HepG2 (cell line): ENCODE results near the gene ERFL. TPM values are rescaled to one million over a fixed set of nuclear protein-coding genes. Genes with fewer than 3 reads are reported as not detected.

Source experiments
- DDIT3 ChIP-seq: sonication (generic); formaldehyde crosslinking; IDR thresholded peaks from 2 replicates; pipeline ENCODE4 v1.4.0; 2020; ENCODE audit warnings: mild to moderate bottlenecking, missing genetic modification reagents
- ERF ChIP-seq: IDR thresholded peaks from 2 replicates; pipeline ENCODE4 v1.6.1; 2018; ENCODE audit warnings: missing biosample characterization, missing genetic modification reagents
- GLI4 ChIP-seq: sonication (generic); formaldehyde crosslinking; IDR thresholded peaks from 2 replicates; pipeline ENCODE4 v1.5.1; 2020; ENCODE audit warnings: missing genetic modification reagents, mild to moderate bottlenecking, moderate library complexity, borderline replicate concordance
- KDM2A ChIP-seq: sonication (generic); formaldehyde crosslinking; IDR thresholded peaks from 2 replicates; pipeline ENCODE4 v1.4.0; 2020; ENCODE audit warnings: low read depth, missing genetic modification reagents, borderline replicate concordance
- MYC ChIP-seq: sonication (generic); formaldehyde crosslinking; IDR thresholded peaks from 2 replicates; pipeline ENCODE4 v1.9.0; 2021; ENCODE audit warnings: missing genetic modification reagents, borderline replicate concordance
- MYPOP ChIP-seq: sonication (generic); formaldehyde crosslinking; IDR thresholded peaks from 2 replicates; pipeline ENCODE4 v1.8.1; 2023; ENCODE audit warnings: mild to moderate bottlenecking, moderate library complexity, missing genetic modification reagents
- NR2F1 ChIP-seq, 2 experiments: fragments of 450-650 bp in 1 of 2; formaldehyde crosslinking in 1 of 2; IDR thresholded peaks; 2 replicates each; pipeline versions ENCODE4 v1.5.0 to v1.6.1; 2016 to 2020; ENCODE audit warnings: mild to moderate bottlenecking in 1 of 2, missing compliant biosample characterization in 1 of 2, missing genetic modification reagents in 1 of 2, moderate library complexity in 1 of 2
- PHF5A ChIP-seq: IDR thresholded peaks from one replicate; pipeline ENCODE4 v1.6.1; 2018; ENCODE audit warnings: low read depth, missing genetic modification reagents; ENCODE audit not compliant: unreplicated experiment
- POLR2AphosphoS5 ChIP-seq: IDR thresholded peaks from 2 replicates; pipeline ENCODE4 v1.6.1; 2012; ENCODE audit warnings: low read depth, low read length
- RAD21 ChIP-seq: fragments of 450-650 bp; formaldehyde crosslinking; IDR thresholded peaks from 2 replicates; pipeline ENCODE4 v1.5.0; 2020; ENCODE audit warnings: mild to moderate bottlenecking
- RFXAP ChIP-seq: sonication (generic); formaldehyde crosslinking; IDR thresholded peaks from 2 replicates; pipeline ENCODE4 v1.4.0; 2020; ENCODE audit warnings: missing genetic modification reagents, borderline replicate concordance
- STAT6 ChIP-seq: sonication (generic); formaldehyde crosslinking; IDR thresholded peaks from 2 replicates; pipeline ENCODE4 v1.4.0; 2020; ENCODE audit warnings: missing genetic modification reagents, mild to moderate bottlenecking, borderline replicate concordance
- TEAD2 ChIP-seq: sonication (generic); formaldehyde crosslinking; IDR thresholded peaks from 2 replicates; pipeline ENCODE4 v1.9.0; 2021; ENCODE audit warnings: missing genetic modification reagents
- TEAD3 ChIP-seq: optimal IDR thresholded peaks from 2 replicates; pipeline ENCODE3; 2016; ENCODE audit warnings: borderline replicate concordance
- TSC22D2 ChIP-seq: sonication (generic); formaldehyde crosslinking; IDR thresholded peaks from 2 replicates; pipeline ENCODE4 v1.5.1; 2020; ENCODE audit warnings: missing genetic modification reagents, mild to moderate bottlenecking, borderline replicate concordance
- XRCC5 ChIP-seq: fragments of 200-400 bp; formaldehyde crosslinking; optimal IDR thresholded peaks from 2 replicates; pipeline ENCODE3; 2017; ENCODE audit warnings: mild to moderate bottlenecking, low read length
- YY1 ChIP-seq: IDR thresholded peaks from 2 replicates; pipeline ENCODE4 v1.6.1; 2011; ENCODE audit warnings: low read length, low read depth, moderate library complexity, mild to moderate bottlenecking; ENCODE audit not compliant: insufficient read depth, insufficient replicate concordance
- ZC3H4 ChIP-seq: sonication (generic); formaldehyde crosslinking; IDR thresholded peaks from 2 replicates; pipeline ENCODE4 v1.4.0; 2020; ENCODE audit warnings: missing genetic modification reagents, borderline replicate concordance
- ZNF121 ChIP-seq: sonication (generic); formaldehyde crosslinking; IDR thresholded peaks from 2 replicates; pipeline ENCODE4 v1.5.0; 2020; ENCODE audit warnings: mild to moderate bottlenecking, missing genetic modification reagents
- ZNF574 ChIP-seq: sonication (generic); formaldehyde crosslinking; IDR thresholded peaks from 2 replicates; pipeline ENCODE4 v1.4.0; 2020; ENCODE audit warnings: missing genetic modification reagents
- ZNF703 ChIP-seq: sonication (generic); formaldehyde crosslinking; IDR thresholded peaks from 2 replicates; pipeline ENCODE4 v1.5.1; 2020; ENCODE audit warnings: missing genetic modification reagents, mild to moderate bottlenecking, moderate library complexity, borderline replicate concordance
- ZSCAN25 ChIP-seq: sonication (generic); formaldehyde crosslinking; IDR thresholded peaks from 2 replicates; pipeline ENCODE4 v1.8.0; 2022; ENCODE audit warnings: mild to moderate bottlenecking, missing genetic modification reagents
- polyA plus RNA-seq, 8 experiments: library from polyadenylated mRNA; depleted of rRNA in 3 of 8; stranded (reverse) in 7 of 8; unstranded in 1 of 8; fragments of >200 nt; fragmentation: Illumina TruSeq in 4 of 8; extraction: Trizol in 4 of 8; gene quantifications; 2 replicates each; pipeline versions ENCODE4 v1.2.1 to v1.2.3, GENCODE V29; 2011 to 2016; ENCODE audit warnings: low read depth in 4 of 8, missing spikeins in 1 of 8, mixed read lengths in 1 of 8; ENCODE audit not compliant: insufficient read depth in 1 of 8
- total RNA-seq, 5 experiments: library from RNA; depleted of rRNA; stranded (reverse); fragments of >200 nt; fragmentation: Illumina TruSeq; extraction: Trizol; gene quantifications; 2 replicates each; pipeline ENCODE4 v1.2.3, GENCODE V29; 2016; ENCODE audit warnings: low read depth in 1 of 5

Gene ERFL
- total and polyA plus RNA-seq, 2 of the 13 experiments (the other 11 are each of a cell fraction or from before 2014, with no cell fraction given), result not detected

- TF ChIP-seq ZC3H4 (CRISPR knock-in tag) (peak; percentile 29; the same call in 1 of the 2 replicates), ZNF703 (CRISPR knock-in tag) (peak; percentile 46; the same call in 1 of the 2 replicates), ERF (peak; percentile 18; the same call in 1 of the 2 replicates), ZSCAN25 (CRISPR knock-in tag) (no peak), TSC22D2 (CRISPR knock-in tag) (peak; percentile 58; the same call in 1 of the 2 replicates), NR2F1 (CRISPR knock-in tag; IDR thresholded peaks at IDR 0.05) (no peak; a peak in 1 of 4 replicates), POLR2AphosphoS5 (peak; percentile 59), MYPOP (CRISPR knock-in tag) (peak; percentile 30; the same call in 1 of the 2 replicates), PHF5A (CRISPR knock-in tag) (no peak), TEAD3 (CRISPR knock-in tag) (peak; percentile 33), KDM2A (peak; percentile 98), GLI4 (CRISPR knock-in tag) (no peak), YY1 (peak; percentile 33), ZNF121 (CRISPR knock-in tag) (0 out of 2 replicates have a peak, but pooled peaks have one; percentile 14), STAT6 (CRISPR knock-in tag) (no peak), TEAD2 (CRISPR knock-in tag) (no peak), MYC (CRISPR knock-in tag) (peak; percentile 30; the same call in 1 of the 2 replicates), ZNF574 (CRISPR knock-in tag) (peak; percentile 57; the same call in 1 of the 2 replicates), DDIT3 (CRISPR knock-in tag) (no peak), XRCC5 (peak; percentile 73), RFXAP (CRISPR knock-in tag) (0 out of 2 replicates have a peak, but pooled peaks have one; percentile 22), RAD21 (CRISPR knock-in tag) (peak; percentile 87)
Measured at GRCh38 chr19:41872775-41873647, 55.2 kb downstream of the ERFL start (continued).
